Activated T-helper 2 cell treated with anti-CD3 and anti-CD28 coated beads, Interferon-gamma antibody, Interleukin-2, Interleukin-4, amounts not matched to agents 10 μg/mL and 5 μg/mL and 100 μg/mL, durations not matched to agents 14 hours and 24 hours and 36 hours (primary cell): ENCODE results near the gene GAS7. TPM values are rescaled to one million over a fixed set of nuclear protein-coding genes. Genes with fewer than 3 reads are reported as not detected.

ENCODE experiments used
- DNase-seq: peaks from one replicate; pipeline ENCODE4 v3.0.0; 2021; ENCODE audit warnings: low spot score
- H3K27ac Mint-ChIP-seq: one replicate; pipeline ENCODE4 v1.8.0; 2021; ENCODE audit warnings: mixed read lengths
- H3K27me3 Mint-ChIP-seq: one replicate; pipeline ENCODE4 v1.8.0; 2021; ENCODE audit warnings: low read depth, mixed read lengths
- H3K36me3 Mint-ChIP-seq: one replicate; pipeline ENCODE4 v1.8.0; 2021; ENCODE audit warnings: low read depth, mixed read lengths
- H3K4me1 Mint-ChIP-seq: one replicate; pipeline ENCODE4 v1.8.0; 2021; ENCODE audit warnings: low read depth, mixed read lengths
- H3K4me3 Mint-ChIP-seq: one replicate; pipeline ENCODE4 v1.8.0; 2021; ENCODE audit warnings: low read depth, mild to moderate bottlenecking, moderate library complexity, mixed read lengths
- H3K9me3 Mint-ChIP-seq: one replicate; pipeline ENCODE4 v1.8.0; 2021; ENCODE audit warnings: mixed read lengths
- intact Hi-C: fragments of 100-400 bp; cut with micrococcal nuclease; formaldehyde crosslinking; loops from one replicate; pipeline ENCODE4 v1.15.1; 2023
- total RNA-seq: library from RNA; stranded (reverse); gene quantifications from 2 replicates; pipeline ENCODE4 v1.2.3, GENCODE V29; 2022

The GAS7 gene
- total RNA-seq, 1 donor from 2014 or later: 0.18 TPM

DNA sequence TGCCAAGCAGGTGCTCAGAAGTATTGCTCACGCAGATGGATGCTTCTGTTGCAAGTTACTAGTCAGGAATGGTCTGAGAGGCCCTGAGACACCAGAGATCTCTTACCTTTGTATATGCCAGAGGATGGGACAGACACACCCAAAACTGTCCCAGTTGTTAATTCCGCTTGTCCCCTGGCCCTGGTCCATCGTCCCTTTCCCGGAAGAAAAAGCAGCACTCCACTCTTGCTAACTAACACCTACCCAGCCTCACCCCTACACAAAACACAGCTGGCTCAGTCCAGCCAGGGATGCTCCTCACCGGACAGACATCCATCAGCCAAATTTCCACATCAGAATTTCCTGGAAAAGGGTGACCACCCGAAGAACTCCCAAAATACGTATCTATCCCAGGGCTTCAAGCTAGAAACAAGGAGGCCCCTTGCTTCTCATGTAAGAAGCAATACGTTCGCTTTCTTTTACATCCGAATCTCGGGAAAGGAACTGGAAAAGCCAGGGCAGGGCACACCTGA, 2.0 kb downstream of the GAS7 start:
- H3K27ac Mint-ChIP-seq: no peak overlapping the region
- intact Hi-C loops: no loop called here
- H3K4me1 Mint-ChIP-seq: peaks cover 4% of the 10 kb centered on the region
- H3K27me3 Mint-ChIP-seq: peaks cover 23% of the 10 kb centered on the region
- H3K36me3 Mint-ChIP-seq: no peaks in the 10 kb centered on the region
- no peak overlapping the region for H3K4me3 Mint-ChIP-seq
- no peak for DNase-seq
- H3K9me3 Mint-ChIP-seq: peaks cover 27% of the 10 kb centered on the region

DNA sequence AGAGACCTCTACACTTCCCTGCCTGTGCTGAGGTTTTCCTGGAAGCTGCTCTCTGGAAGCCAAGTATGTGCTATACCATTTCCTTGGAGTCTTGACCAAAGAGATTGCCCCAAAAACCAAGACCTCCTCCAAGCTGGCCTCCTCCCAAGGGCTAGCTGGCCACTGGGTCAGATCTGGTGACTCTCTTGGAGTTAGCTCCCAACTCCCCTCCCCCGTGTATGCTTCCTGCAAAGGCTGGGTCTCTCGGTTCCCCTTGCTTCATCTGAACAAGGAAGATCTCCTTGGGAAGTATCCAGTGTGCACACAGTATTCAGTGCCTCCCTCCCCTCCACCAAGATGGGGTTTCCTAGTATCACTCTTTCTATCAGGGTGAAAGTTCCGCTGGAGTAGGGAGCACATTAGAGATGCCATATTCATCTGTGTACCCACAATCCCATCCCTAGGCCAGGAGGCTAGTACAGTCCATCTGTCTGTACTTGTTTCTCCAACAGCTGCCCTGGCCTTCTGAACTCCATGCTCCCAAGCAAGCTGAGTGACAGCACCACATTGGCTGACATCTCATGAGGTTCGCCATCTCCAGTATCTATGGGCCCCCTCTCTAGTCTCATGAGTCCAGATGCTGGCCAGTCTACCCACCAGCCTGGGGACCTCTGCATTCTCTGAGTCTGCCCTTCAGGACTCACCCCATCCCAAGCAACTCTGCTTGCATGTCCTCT, 3.2 kb downstream of the GAS7 start:
- H3K36me3 Mint-ChIP-seq: no peaks in the 10 kb centered on the region
- no peak overlapping the region for H3K4me3 Mint-ChIP-seq
- peaks cover 22% of the 10 kb centered on the region for H3K27me3 Mint-ChIP-seq
- peaks cover 4% of the 10 kb centered on the region for H3K4me1 Mint-ChIP-seq
- intact Hi-C loops: no loop called here
- peaks cover 30% of the 10 kb centered on the region for H3K9me3 Mint-ChIP-seq
- H3K27ac Mint-ChIP-seq: no peak overlapping the region
- no peak for DNase-seq

DNA sequence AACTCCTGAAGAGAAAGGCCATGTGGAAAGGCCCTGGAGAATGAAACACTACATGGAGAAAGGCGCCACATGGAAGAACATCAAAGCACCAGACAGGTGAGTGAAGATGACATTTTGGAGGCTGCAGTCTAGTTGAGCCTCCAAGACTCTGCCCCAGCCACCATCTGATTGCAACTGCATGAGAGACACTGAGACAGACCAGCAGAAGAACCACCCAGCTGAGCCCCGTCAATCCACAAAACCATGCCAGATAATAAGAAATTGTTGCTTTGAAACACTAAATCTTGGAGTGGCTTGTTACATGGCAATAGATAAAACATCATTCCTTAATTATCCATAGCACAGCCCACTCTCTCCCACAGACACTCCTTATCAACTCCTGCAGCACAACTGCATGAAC, 4.8 kb downstream of the GAS7 start:
- Mint-ChIP-seq H3K4me3 (no peak overlapping the region), H3K36me3 (no peaks in the 10 kb centered on the region), H3K27me3 (peaks cover 15% of the 10 kb centered on the region), H3K27ac (no peak overlapping the region), H3K9me3 (peaks cover 30% of the 10 kb centered on the region), H3K4me1 (no peaks in the 10 kb centered on the region)
- no peak for DNase-seq
- intact Hi-C loops: no loop called here

DNA sequence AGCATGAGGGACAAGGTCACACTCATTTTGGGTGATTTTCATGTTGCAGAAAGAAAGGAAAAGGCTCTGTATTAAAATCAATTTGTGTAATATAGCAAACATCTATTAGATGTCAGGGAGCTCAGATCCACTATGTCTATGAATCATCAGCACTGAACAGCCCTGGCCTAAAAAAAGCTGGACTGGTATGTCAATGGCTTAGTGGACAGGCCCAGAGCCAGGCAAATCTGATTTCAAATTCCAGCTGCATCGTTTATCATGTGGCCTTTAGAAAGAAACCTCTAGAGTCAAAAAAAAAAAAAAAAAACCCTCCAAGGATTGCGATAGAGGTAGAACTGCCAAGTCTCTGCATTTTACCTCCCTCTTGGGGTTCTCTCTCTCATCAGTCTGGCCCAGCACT, 5.4 kb downstream of the GAS7 start:
- Mint-ChIP-seq H3K36me3 (no peaks in the 10 kb centered on the region), H3K27me3 (peaks cover 15% of the 10 kb centered on the region), H3K4me3 (no peak overlapping the region), H3K9me3 (peaks cover 30% of the 10 kb centered on the region), H3K4me1 (no peaks in the 10 kb centered on the region), H3K27ac (no peak overlapping the region)
- intact Hi-C loops: no loop called here
- no peak for DNase-seq

DNA sequence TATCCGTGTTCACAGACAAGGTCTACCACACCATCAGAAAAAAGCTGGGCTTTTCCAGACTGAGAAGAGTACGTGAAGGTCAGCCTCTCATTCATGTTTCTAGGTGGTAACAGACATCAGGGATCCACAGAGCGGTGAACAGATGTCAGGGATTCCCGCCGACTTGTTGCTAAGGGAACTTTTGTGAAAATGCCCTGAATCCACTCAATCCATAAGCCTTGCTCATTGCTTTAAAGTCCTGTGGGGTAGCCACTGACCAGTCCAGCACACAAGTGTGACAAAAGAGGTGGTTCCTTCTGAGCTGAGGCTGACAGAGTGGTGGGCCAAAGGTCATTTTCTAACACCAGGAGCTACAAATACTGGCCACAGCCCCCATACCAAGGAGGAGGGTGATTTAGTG, 5.9 kb downstream of the GAS7 start:
- Mint-ChIP-seq H3K4me1 (no peaks in the 10 kb centered on the region), H3K27ac (no peak overlapping the region), H3K27me3 (peaks cover 15% of the 10 kb centered on the region), H3K36me3 (no peaks in the 10 kb centered on the region), H3K4me3 (no peak overlapping the region), H3K9me3 (peaks cover 30% of the 10 kb centered on the region)
- intact Hi-C loops: no loop called here
- DNase-seq: no peak

DNA sequence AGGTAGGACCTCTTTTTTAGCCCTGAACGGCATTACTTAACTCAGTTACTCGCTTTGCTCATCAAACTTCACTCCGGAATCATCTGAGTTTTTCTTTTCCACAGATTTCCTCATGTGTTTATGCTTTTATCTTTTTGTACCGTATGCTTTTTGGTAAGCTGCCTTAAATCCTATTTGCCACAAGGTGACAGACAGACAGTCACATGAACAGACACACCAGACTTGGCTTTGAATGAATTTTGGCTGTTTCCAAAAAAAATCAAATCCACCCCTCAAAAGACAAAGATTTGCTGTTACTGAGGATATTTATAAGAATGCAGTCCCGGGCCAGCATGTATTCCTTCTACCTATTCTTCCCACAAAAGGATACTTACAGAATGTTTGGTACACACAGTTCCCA, 10.9 kb downstream of the GAS7 start:
- H3K27me3 Mint-ChIP-seq: peaks cover 2% of the 10 kb centered on the region
- no peak for DNase-seq
- H3K4me1 Mint-ChIP-seq: no peaks in the 10 kb centered on the region
- no peak overlapping the region for H3K27ac Mint-ChIP-seq
- no peaks in the 10 kb centered on the region for H3K36me3 Mint-ChIP-seq
- H3K9me3 Mint-ChIP-seq: peaks cover 10% of the 10 kb centered on the region
- intact Hi-C loops: no loop called here
- no peak overlapping the region for H3K4me3 Mint-ChIP-seq

DNA sequence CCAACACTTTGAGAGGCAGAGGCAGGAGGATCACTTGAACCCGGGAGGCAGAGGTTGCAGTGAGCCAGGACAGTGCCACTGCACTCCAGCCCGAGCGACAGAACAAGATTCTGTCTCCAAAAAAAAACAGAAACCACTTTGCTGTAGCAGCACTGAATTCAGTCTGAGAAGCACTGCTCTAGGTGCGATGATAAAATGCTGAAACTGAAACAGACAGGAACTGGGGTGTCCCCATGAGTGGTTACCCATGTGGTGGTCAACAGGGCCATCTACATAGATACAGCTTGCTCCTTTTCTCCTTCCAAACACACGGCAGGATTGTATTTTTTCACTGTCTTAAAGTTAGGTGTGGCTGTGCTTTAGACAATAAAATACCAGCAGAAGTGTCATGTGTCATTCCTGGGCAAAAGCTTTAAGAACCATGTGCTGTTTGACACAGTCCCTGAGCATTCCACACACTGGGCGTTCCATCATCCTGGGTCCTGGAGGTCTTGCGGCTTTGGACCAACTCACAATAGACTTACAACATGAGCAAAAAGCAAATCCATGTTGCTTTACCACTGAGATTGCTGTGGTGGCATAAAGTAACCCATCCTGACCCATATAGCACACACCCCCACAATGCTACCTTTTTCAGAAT, 11.5 kb downstream of the GAS7 start:
- Mint-ChIP-seq H3K36me3 (no peaks in the 10 kb centered on the region), H3K4me1 (no peaks in the 10 kb centered on the region), H3K4me3 (no peak overlapping the region), H3K27me3 (peaks cover 2% of the 10 kb centered on the region), H3K27ac (no peak overlapping the region), H3K9me3 (peaks cover 6% of the 10 kb centered on the region)
- intact Hi-C loops: no loop called here
- no peak for DNase-seq

DNA sequence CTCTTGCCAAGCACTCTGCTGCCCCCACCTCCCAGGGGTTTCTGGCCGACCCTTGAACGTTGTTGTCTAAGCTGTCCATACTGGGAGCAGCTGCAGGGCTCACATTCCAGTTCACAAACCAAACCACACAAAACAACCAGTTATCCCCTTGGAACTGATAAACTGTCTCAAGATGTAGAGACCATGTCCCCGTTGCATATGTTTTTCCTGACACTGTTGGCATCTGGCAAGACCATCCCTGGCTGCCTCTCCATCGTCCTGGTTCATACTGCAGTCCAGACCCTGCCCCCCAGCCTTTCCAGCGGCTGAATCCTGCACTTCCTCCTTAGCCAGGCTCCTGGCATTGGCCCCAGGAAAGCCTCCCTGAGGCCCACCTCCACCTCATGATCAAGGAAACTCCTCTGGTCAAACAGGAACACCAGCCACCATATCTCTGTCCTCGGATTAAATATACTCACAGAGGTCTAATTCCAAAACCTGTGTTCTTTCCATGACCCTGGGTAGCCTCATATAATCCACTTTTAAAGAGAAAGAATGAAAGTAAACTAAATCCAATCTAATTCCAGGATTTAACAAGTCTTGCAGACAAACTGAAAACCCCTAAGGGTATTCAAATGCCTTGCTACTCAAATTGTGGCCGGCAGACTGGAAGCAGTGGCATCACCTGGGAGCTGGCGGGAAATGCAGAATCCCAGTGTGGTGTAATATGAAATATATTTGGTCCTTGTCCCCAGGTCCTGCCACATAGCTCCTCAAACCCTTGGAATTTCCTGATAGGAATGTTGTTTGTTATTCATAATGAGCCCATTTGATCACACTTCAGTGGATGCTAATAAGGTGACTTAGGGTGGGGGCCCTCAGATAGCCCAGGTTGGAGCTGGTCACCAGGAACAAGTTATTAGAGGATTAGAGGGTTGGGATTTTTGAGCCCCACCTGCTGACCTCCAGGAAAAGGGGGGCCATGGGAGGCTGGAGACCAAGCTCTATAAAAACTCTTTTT, 14.2 kb downstream of the GAS7 start:
- Mint-ChIP-seq H3K27ac (no peak overlapping the region), H3K36me3 (no peaks in the 10 kb centered on the region), H3K4me1 (no peaks in the 10 kb centered on the region), H3K27me3 (peaks cover 2% of the 10 kb centered on the region), H3K9me3 (no peaks in the 10 kb centered on the region), H3K4me3 (no peak overlapping the region)
- intact Hi-C loops: no loop called here
- DNase-seq: no peak

DNA sequence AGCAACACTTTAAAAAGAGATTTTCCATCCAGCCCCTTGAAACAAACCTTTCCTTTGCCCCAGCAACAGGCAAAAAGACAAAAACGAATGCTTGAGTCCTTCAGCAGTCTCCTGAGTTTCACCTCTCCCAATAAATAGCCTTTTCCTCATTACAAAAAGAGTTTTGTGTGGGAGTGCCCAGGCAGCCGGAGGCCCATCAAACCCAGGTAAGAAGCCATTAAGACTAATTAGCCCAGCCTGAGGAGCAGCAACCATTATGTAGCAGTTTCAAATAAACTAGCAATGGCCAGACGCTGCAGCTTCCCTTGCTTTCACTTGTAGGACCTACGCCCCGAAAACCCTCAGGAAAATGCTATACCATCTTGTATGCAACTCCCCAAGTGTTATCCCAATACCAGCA, 15.6 kb downstream of the GAS7 start:
- DNase-seq: no peak
- H3K27ac Mint-ChIP-seq: no peak overlapping the region
- H3K9me3 Mint-ChIP-seq: no peaks in the 10 kb centered on the region
- H3K4me3 Mint-ChIP-seq: no peak overlapping the region
- intact Hi-C loops: no loop called here
- no peaks in the 10 kb centered on the region for H3K27me3 Mint-ChIP-seq
- no peaks in the 10 kb centered on the region for H3K4me1 Mint-ChIP-seq
- H3K36me3 Mint-ChIP-seq: no peaks in the 10 kb centered on the region

DNA sequence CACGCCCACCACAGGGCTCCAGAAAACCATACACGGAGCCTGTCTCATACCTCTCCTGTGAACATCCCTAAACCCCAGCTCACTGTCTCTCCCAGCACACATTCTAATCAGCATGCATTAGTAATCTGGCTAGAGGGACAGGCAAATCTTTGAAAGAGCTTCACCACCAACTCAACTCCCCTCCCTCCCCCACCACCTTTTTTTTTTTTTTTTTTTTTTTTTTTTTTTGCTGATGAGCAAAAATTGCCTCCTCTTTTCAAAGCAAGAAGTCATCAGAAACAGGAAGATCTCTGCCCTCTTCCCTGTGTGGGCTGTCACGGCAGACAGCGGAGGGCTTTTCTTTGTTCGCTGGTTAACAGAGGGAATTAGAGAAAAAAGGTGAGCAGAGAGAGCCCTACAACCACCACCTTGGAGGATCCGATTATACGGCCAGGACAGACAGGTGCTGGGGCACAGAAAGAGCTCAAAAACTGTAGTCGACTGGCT, 19.9 kb downstream of the GAS7 start:
- Mint-ChIP-seq H3K4me1 (no peaks in the 10 kb centered on the region), H3K4me3 (no peak overlapping the region), H3K27ac (no peak overlapping the region), H3K36me3 (no peaks in the 10 kb centered on the region), H3K27me3 (no peaks in the 10 kb centered on the region), H3K9me3 (no peaks in the 10 kb centered on the region)
- DNase-seq: no peak
- intact Hi-C loops: no loop called here

DNA sequence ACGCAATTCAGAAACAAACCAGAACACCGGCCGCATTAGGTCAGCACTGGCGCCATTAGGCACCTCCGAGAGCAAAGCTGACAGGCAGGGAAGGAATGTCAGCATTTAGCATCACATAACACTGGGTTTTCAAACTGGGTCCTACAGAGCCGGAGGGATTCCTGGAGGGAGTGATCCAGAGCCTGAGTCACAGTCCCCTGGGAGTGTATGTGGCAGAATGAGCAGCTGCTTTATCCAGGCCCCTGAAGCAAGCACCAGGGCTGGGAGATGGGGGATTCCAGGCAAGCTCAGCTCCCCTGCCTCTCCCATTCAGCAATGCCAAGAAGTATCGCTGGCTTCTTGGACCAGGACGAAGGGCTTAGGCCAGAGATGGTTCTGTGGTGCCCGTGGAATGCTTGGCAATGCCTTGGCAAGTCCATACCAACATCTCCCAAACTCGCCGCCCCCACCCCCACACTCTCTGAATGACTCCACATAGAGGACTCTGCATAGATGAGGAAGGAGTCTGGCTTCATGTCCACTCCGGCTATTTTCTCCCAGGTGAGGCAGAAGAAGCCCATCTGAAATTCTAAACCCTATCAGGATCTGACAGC, 20.4 kb downstream of the GAS7 start:
- Mint-ChIP-seq H3K9me3 (peaks cover 2% of the 10 kb centered on the region), H3K4me1 (no peaks in the 10 kb centered on the region), H3K36me3 (no peaks in the 10 kb centered on the region), H3K27me3 (no peaks in the 10 kb centered on the region), H3K4me3 (no peak overlapping the region), H3K27ac (no peak overlapping the region)
- intact Hi-C loops: no loop called here
- no peak for DNase-seq

DNA sequence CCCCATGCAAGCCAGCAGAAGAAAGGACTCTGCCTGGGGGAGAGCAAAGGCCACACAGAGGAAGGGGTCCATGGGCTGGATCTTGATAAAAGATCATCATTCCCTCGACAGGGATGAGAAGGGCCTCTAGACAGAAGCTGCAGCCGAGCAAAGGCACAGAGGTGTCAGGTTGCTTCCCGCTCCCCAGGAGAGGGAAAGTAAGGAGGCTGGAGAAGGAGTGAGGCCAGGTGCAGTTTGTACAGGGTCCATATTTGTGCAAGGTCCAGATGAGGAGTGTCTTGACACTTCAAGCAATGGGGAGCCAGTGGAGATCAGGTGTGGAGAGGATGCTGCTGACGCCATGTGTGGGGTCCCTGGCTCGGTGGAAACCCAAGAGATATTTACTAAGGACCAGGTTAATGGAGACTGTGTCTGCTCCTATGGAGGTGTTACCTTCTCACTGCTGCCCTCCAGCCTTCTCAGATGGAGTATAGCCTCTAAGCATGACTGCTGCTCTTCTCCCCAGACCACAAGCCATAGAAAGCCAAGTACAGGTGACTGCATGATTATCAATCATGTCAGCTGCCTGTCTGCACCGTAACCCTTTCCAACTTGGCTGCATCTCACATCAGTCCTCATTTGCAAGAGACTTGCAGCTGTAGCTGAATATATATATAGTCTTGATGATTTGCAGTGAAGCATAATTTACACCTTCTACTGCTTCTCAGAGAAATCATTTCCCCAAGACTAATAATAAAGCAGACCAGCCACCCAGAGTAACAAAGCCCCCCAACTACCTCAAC, 21.1 kb downstream of the GAS7 start:
- H3K9me3 Mint-ChIP-seq: peaks cover 8% of the 10 kb centered on the region
- H3K27me3 Mint-ChIP-seq: peaks cover under 1% of the 10 kb centered on the region
- no peak overlapping the region for H3K4me3 Mint-ChIP-seq
- no peaks in the 10 kb centered on the region for H3K36me3 Mint-ChIP-seq
- H3K4me1 Mint-ChIP-seq: peaks cover under 1% of the 10 kb centered on the region
- no peak overlapping the region for H3K27ac Mint-ChIP-seq
- DNase-seq: no peak
- intact Hi-C loops: no loop called here
